ENCODE measurements around the gene OGDH.

Gene OGDH

DNA sequence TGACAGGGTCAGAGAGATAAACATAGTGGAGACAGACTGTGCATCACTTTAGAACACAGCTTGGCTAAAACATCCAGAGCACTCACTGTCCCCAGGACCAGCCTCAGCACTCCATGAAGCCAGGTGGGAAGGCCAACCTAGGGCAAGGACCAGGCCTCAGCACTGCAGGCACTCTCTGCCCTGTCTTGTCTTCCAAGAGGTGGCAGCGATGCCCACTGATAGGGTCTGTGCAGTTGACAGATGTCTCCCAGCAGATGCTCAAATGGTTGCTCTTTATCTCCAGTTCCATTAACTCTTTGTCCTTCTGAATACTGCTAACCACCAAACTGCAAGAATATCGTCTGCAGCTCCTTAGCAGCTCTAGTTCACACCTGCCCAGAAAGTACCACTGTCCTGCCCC is 41.8 kb upstream of the OGDH start:
- H4K20me1 ChIP-seq (ENCODE audit: insufficient read depth, low read length) = no peaks in the 10 kb centered on the region
- H3K79me2 ChIP-seq (ENCODE audit: low read length) = peaks cover 14% of the 10 kb centered on the region; the same call in 1 of the 2 replicates
- no peak for DNase-seq
- H3K9ac ChIP-seq (ENCODE audit: low read length) = no peak overlapping the region
- no peak overlapping the region for H3K4me2 ChIP-seq (ENCODE audit: low read depth, low read length)
- no peak overlapping the region for H2AFZ ChIP-seq (ENCODE audit: low read length)
- H3K4me3 ChIP-seq (ENCODE audit: low read length) = no peak overlapping the region
- H3K9me3 ChIP-seq (replicated peaks; ENCODE audit: insufficient read depth, low read length) = no peaks in the 10 kb centered on the region
- H3K27ac ChIP-seq (ENCODE audit: low read length) = no peak overlapping the region
- no peak for TF ChIP-seq EZH2 (optimal IDR thresholded peaks at IDR 0.05; ENCODE audit: low read depth, low read length)
- no peak for TF ChIP-seq CTCF (IDR thresholded peaks at IDR 0.05; ENCODE audit: low read length)
- TF ChIP-seq EZH2phosphoT487 (IDR thresholded peaks at IDR 0.05; ENCODE audit: low read length) = no peak
- H3K36me3 ChIP-seq (replicated peaks; ENCODE audit: insufficient read depth, low read length) = peaks cover 5% of the 10 kb centered on the region
- peaks cover 16% of the 10 kb centered on the region; the same call in 1 of the 2 replicates for H3F3A ChIP-seq (ENCODE audit: insufficient read depth, low read length)
- no peaks in the 10 kb centered on the region for H3K9me2 ChIP-seq (replicated peaks; ENCODE audit: insufficient read depth, low read length)
- no peaks in the 10 kb centered on the region for H3K4me1 ChIP-seq (ENCODE audit: low read length)
- H3K27me3 ChIP-seq (replicated peaks; ENCODE audit: insufficient read depth, low read length) = no peaks in the 10 kb centered on the region

DNA sequence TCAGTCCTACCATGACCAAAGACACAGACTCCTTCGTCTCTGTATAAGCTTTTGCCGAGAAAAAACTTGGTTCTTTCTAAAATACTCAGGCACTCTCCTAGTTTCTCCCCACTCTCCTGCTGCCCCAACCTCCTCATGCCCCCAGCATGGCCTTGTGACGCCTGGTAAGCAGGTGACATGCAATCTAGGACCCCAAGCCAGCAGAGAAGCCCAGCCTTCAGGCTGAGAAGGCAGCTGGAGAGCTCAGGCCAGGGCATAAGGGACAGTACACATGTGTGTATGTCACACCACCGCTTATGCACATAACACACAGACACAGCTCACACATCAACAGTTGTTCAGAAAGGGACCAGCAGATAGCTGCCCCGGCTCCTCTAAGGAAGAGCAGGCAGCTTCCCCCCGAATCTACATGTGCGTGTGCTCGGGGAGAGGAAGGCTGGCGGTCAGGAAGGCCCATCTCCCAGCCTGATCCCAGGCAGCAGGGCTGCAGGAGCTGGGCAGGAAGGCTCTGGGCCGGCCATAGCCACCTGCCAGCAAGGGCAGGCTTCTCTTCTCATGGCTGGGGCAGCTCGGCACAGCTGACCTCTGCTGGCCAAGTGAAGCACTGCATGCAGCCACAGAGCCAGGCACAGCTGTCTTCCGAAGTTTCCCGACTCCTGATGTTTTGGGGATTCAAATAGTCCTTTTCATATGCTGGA is 41.2 kb upstream of the OGDH start:
- Histone ChIP-seq H3K27ac (ENCODE audit: low read length) (no peak overlapping the region), H3K4me2 (ENCODE audit: low read depth, low read length) (no peak overlapping the region), H3F3A (ENCODE audit: insufficient read depth, low read length) (peaks cover 16% of the 10 kb centered on the region; the same call in 1 of the 2 replicates), H3K9ac (ENCODE audit: low read length) (no peak overlapping the region), H2AFZ (ENCODE audit: low read length) (no peak overlapping the region), H3K27me3 (replicated peaks; ENCODE audit: insufficient read depth, low read length) (no peaks in the 10 kb centered on the region), H3K36me3 (replicated peaks; ENCODE audit: insufficient read depth, low read length) (peaks cover 5% of the 10 kb centered on the region), H3K9me3 (replicated peaks; ENCODE audit: insufficient read depth, low read length) (no peaks in the 10 kb centered on the region), H3K4me1 (ENCODE audit: low read length) (no peaks in the 10 kb centered on the region), H3K79me2 (ENCODE audit: low read length) (peaks cover 21% of the 10 kb centered on the region; the same call in 1 of the 2 replicates), H4K20me1 (ENCODE audit: insufficient read depth, low read length) (no peaks in the 10 kb centered on the region), H3K4me3 (ENCODE audit: low read length) (no peak overlapping the region), H3K9me2 (replicated peaks; ENCODE audit: insufficient read depth, low read length) (no peaks in the 10 kb centered on the region)
- TF ChIP-seq EZH2phosphoT487 (IDR thresholded peaks at IDR 0.05; ENCODE audit: low read length) (no peak), CTCF (IDR thresholded peaks at IDR 0.05; ENCODE audit: low read length) (peak; percentile 94)
- DNase-seq = peak; percentile 55

- Histone ChIP-seq H2AFZ (ENCODE audit: low read length) (no peak overlapping the region), H3K4me3 (ENCODE audit: low read length) (no peak overlapping the region), H3K79me2 (ENCODE audit: low read length) (peaks cover 27% of the 10 kb centered on the region; the same call in 1 of the 2 replicates), H4K20me1 (ENCODE audit: insufficient read depth, low read length) (no peaks in the 10 kb centered on the region), H3F3A (ENCODE audit: insufficient read depth, low read length) (peaks cover 16% of the 10 kb centered on the region; the same call in 1 of the 2 replicates), H3K27ac (ENCODE audit: low read length) (no peak overlapping the region), H3K27me3 (replicated peaks; ENCODE audit: insufficient read depth, low read length) (no peaks in the 10 kb centered on the region), H3K4me1 (ENCODE audit: low read length) (no peaks in the 10 kb centered on the region), H3K9ac (ENCODE audit: low read length) (no peak overlapping the region), H3K9me3 (replicated peaks; ENCODE audit: insufficient read depth, low read length) (no peaks in the 10 kb centered on the region), H3K4me2 (ENCODE audit: low read depth, low read length) (no peak overlapping the region), H3K9me2 (replicated peaks; ENCODE audit: insufficient read depth, low read length) (no peaks in the 10 kb centered on the region), H3K36me3 (replicated peaks; ENCODE audit: insufficient read depth, low read length) (peaks cover 5% of the 10 kb centered on the region)
- no peak for DNase-seq
- TF ChIP-seq EZH2 (optimal IDR thresholded peaks at IDR 0.05; ENCODE audit: low read depth, low read length) (no peak), CTCF (IDR thresholded peaks at IDR 0.05; ENCODE audit: low read length) (no peak), EZH2phosphoT487 (IDR thresholded peaks at IDR 0.05; ENCODE audit: low read length) (no peak)
Observed at GRCh38 chr7:44565795-44566559, 40.5 kb upstream of the OGDH start.
